CD14-positive monocyte (primary cell): Measurements from ENCODE around the gene F10. TPM values are rescaled to one million over a fixed set of nuclear protein-coding genes. Genes with fewer than 3 reads are reported as not detected.

Experiments
- DNase-seq, 3 donors: peaks; one replicate each; pipeline ENCODE4 v3.0.0-alpha.2; 2011 to 2022
- H2AFZ ChIP-seq: 2 replicates; pipeline ENCODE4 v1.6.0; 2012; ENCODE audit warnings: mild to moderate bottlenecking, low read depth, low read length, inconsistent platforms; ENCODE audit not compliant: insufficient read depth, poor library complexity, severe bottlenecking
- H3K27ac ChIP-seq, 2 donors: 1 replicate in 1 of 2; 2 replicates in 1 of 2; pipeline ENCODE4 v1.5.1; 2012 to 2013; ENCODE audit warnings: low read length in 2 of 2, control low read depth in 1 of 2, inconsistent platforms in 1 of 2, low read depth in 1 of 2, mild to moderate bottlenecking in 1 of 2
- H3K27me3 ChIP-seq, 2 donors: one replicate each; pipeline versions ENCODE4 v1.6.0 to v1.6.1; 2011 to 2013; ENCODE audit warnings: low read length in 2 of 2; ENCODE audit not compliant: control insufficient read depth in 2 of 2, insufficient read depth in 2 of 2
- H3K36me3 ChIP-seq, 2 donors: replicated peaks in 1 of 2; 1 replicate in 1 of 2; 2 replicates in 1 of 2; pipeline versions ENCODE4 v1.5.1 to v1.6.1; 2012 to 2013; ENCODE audit warnings: low read length in 2 of 2, control low read depth in 1 of 2, inconsistent platforms in 1 of 2, mild to moderate bottlenecking in 1 of 2; ENCODE audit not compliant: insufficient read depth in 2 of 2, control insufficient read depth in 1 of 2
- H3K4me1 ChIP-seq, 2 donors: 1 replicate in 1 of 2; 2 replicates in 1 of 2; pipeline versions ENCODE4 v1.5.1 to v1.6.1; 2012 to 2013; ENCODE audit warnings: low read length in 2 of 2, control low read depth in 1 of 2, inconsistent platforms in 1 of 2, mild to moderate bottlenecking in 1 of 2, moderate library complexity in 1 of 2; ENCODE audit not compliant: insufficient read depth in 2 of 2, control insufficient read depth in 1 of 2
- H3K4me2 ChIP-seq: replicated peaks from 2 replicates; pipeline ENCODE3; 2012; ENCODE audit warnings: low read length, moderate library complexity, mild to moderate bottlenecking; ENCODE audit not compliant: poor library complexity, severe bottlenecking; ENCODE audit errors: extremely low read depth
- H3K4me3 ChIP-seq, 3 experiments: fragments of 200-600 bp in 1 of 3; sonication (generic) in 1 of 3; replicated peaks in 1 of 3; 1 replicate in 2 of 3; 2 replicates in 1 of 3; pipeline ENCODE4 v1.5.1; 2011 to 2013; ENCODE audit warnings: low read length in 3 of 3, mild to moderate bottlenecking in 3 of 3, control low read depth in 2 of 3, low read depth in 2 of 3, inconsistent platforms in 1 of 3, moderate library complexity in 1 of 3
- H3K79me2 ChIP-seq: 2 replicates; pipeline ENCODE4 v1.6.0; 2012; ENCODE audit warnings: mild to moderate bottlenecking, control low read depth, inconsistent platforms, low read length, moderate library complexity; ENCODE audit not compliant: insufficient read depth
- H3K9ac ChIP-seq: 2 replicates; pipeline ENCODE4 v1.6.0; 2017; ENCODE audit warnings: low read length, mild to moderate bottlenecking; ENCODE audit not compliant: insufficient read depth, poor library complexity, severe bottlenecking
- H3K9me3 ChIP-seq, 2 donors: replicated peaks in 1 of 2; 1 replicate in 1 of 2; 2 replicates in 1 of 2; pipeline versions ENCODE4 v1.5.1 to v1.6.1; 2012 to 2013; ENCODE audit warnings: low read length in 2 of 2, control low read depth in 1 of 2; ENCODE audit not compliant: control insufficient read depth in 1 of 2, insufficient read depth in 1 of 2
- H4K20me1 ChIP-seq: 2 replicates; pipeline ENCODE4 v1.6.0; 2012; ENCODE audit warnings: mild to moderate bottlenecking, low read length, control low read depth, moderate library complexity; ENCODE audit not compliant: insufficient read depth
- H3K27ac Mint-ChIP-seq, 7 donors: one replicate each; pipeline ENCODE4 v1.8.0; 2020; ENCODE audit warnings: mild to moderate bottlenecking in 7 of 7, mixed read lengths in 7 of 7, moderate library complexity in 6 of 7, inconsistent platforms in 2 of 7
- H3K27me3 Mint-ChIP-seq, 3 donors: one replicate each; pipeline ENCODE4 v1.8.0; 2021 to 2022; ENCODE audit warnings: low read depth in 3 of 3, mild to moderate bottlenecking in 3 of 3, mixed read lengths in 3 of 3, moderate library complexity in 3 of 3, inconsistent platforms in 1 of 3
- H3K36me3 Mint-ChIP-seq, 2 donors: one replicate each; pipeline ENCODE4 v1.8.0; 2020; ENCODE audit warnings: mixed read lengths in 2 of 2, inconsistent platforms in 1 of 2, mild to moderate bottlenecking in 1 of 2
- H3K4me1 Mint-ChIP-seq: one replicate; pipeline ENCODE4 v1.8.0; 2020; ENCODE audit warnings: mild to moderate bottlenecking, mixed read lengths
- H3K4me3 Mint-ChIP-seq, 2 donors: one replicate each; pipeline ENCODE4 v1.8.0; 2020; ENCODE audit warnings: mild to moderate bottlenecking in 2 of 2, mixed read lengths in 2 of 2, moderate library complexity in 1 of 2
- H3K9me3 Mint-ChIP-seq, 7 donors: one replicate each; pipeline ENCODE4 v1.8.0; 2020 to 2022; ENCODE audit warnings: mixed read lengths in 7 of 7, mild to moderate bottlenecking in 6 of 7, moderate library complexity in 6 of 7, inconsistent platforms in 2 of 7
- WGBS: methylation state at CpG from one replicate; pipeline ENCODE4 v1.1.5; 2013; ENCODE audit warnings: missing lambda C conversion rate; ENCODE audit not compliant: insufficient coverage; 5-methylcytosine and 5-hydroxymethylcytosine counted together
- intact Hi-C, 2 donors: fragments of 100-400 bp; cut with micrococcal nuclease; formaldehyde crosslinking; loops; one replicate each; pipeline versions ENCODE4 v1.15.0 to v1.15.1; 2023
- polyA plus RNA-seq, 3 donors: library from polyadenylated mRNA; depleted of rRNA in 1 of 3; unstranded in 2 of 3; stranded (reverse) in 1 of 3; fragments of 300-500 nt in 2 of 3; fragments of >200 nt in 1 of 3; fragmentation: Illumina TruSeq in 2 of 3; gene quantifications; 1 replicate in 2 of 3; 2 replicates in 1 of 3; pipeline ENCODE4 v1.2.3, GENCODE V29; 2012 to 2021
- TF ChIP-seq, protein P1 (sequence below): fragments of 200-600 bp; IDR thresholded peaks from one replicate; pipeline ENCODE4 v1.8.0; 2022; ENCODE audit warnings: antibody characterized with exemption, mild to moderate bottlenecking

Gene F10
- polyA plus RNA-seq, 3 donors, result not detected

DNA sequence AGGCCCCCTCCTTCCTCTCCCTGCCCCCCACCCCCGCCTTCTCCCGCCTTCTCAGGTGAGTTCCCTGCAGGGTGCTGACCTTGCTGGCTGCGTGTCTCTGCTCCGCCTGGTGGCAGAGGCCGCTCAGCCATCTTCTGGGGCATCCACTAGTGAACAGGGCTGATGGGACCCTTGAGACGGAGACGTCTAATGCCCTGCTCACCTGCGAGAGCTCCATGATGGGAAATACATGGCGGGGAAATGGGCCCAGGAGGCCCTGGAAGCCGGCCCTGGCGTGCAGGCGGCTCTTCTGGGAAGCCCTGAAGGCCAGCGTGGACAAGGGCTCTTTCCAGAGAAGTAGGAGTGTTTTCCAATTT is 32.2 kb upstream of the F10 start:
- Histone ChIP-seq H4K20me1 (no peaks in the 10 kb centered on the region), H3K79me2 (no peaks in the 10 kb centered on the region), H3K4me2 (no peak overlapping the region), H3K4me3 (no peak overlapping the region), H3K9me3 (no peaks in the 10 kb centered on the region), H3K36me3 (no peaks in the 10 kb centered on the region), H2AFZ (no peak overlapping the region), H3K27ac (no peak overlapping the region), H3K4me1 (no peaks in the 10 kb centered on the region), H3K27me3 (no peaks in the 10 kb centered on the region), H3K9ac (no peak overlapping the region)
- Mint-ChIP-seq H3K27ac (no peak overlapping the region), H3K9me3 (peaks cover 0 to 2% (median 0%) of the 10 kb centered on the region in 7 donors), H3K4me1 (no peaks in the 10 kb centered on the region), H3K27me3 (peaks cover 0 to 4% (median 0%) of the 10 kb centered on the region in 3 donors), H3K4me3 (no peak overlapping the region), H3K36me3 (no peaks in the 10 kb centered on the region)
- TF ChIP-seq, protein P1, sequence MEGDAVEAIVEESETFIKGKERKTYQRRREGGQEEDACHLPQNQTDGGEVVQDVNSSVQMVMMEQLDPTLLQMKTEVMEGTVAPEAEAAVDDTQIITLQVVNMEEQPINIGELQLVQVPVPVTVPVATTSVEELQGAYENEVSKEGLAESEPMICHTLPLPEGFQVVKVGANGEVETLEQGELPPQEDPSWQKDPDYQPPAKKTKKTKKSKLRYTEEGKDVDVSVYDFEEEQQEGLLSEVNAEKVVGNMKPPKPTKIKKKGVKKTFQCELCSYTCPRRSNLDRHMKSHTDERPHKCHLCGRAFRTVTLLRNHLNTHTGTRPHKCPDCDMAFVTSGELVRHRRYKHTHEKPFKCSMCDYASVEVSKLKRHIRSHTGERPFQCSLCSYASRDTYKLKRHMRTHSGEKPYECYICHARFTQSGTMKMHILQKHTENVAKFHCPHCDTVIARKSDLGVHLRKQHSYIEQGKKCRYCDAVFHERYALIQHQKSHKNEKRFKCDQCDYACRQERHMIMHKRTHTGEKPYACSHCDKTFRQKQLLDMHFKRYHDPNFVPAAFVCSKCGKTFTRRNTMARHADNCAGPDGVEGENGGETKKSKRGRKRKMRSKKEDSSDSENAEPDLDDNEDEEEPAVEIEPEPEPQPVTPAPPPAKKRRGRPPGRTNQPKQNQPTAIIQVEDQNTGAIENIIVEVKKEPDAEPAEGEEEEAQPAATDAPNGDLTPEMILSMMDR, result no peak
- intact Hi-C loops, result no loop called here
- DNase-seq, result no peak
- WGBS, result 97% methylated on average over 8 of the region's 13 CpGs

DNA sequence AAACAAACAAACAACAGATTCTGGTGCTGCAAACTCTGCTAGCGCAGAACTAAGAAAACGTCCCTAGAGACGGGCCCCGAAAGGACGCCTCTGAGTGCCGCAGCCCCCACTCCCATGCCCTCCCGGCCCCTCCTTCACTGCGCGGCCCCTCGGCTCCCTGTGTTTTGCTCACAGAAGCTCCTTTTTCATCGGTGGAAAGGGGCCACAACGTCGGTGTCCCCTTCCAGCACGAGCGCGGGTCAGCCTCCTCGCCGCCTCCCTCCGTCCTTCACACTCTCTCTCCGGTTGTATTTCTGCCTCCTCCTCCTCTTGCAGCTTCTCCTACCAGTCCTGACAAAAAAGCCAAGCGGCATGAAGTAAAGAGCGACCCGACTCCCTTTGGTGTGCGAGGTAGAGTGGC is 31.8 kb upstream of the F10 start:
- Histone ChIP-seq H3K27me3 (no peaks in the 10 kb centered on the region), H2AFZ (no peak overlapping the region), H4K20me1 (no peaks in the 10 kb centered on the region), H3K9ac (no peak overlapping the region), H3K4me2 (no peak overlapping the region), H3K9me3 (no peaks in the 10 kb centered on the region), H3K36me3 (no peaks in the 10 kb centered on the region), H3K4me1 (no peaks in the 10 kb centered on the region), H3K27ac (no peak overlapping the region), H3K79me2 (no peaks in the 10 kb centered on the region), H3K4me3 (no peak overlapping the region)
- Mint-ChIP-seq H3K9me3 (peaks cover 0 to 2% (median 0%) of the 10 kb centered on the region in 7 donors), H3K27ac (no peak overlapping the region), H3K36me3 (no peaks in the 10 kb centered on the region), H3K4me3 (no peak overlapping the region), H3K4me1 (no peaks in the 10 kb centered on the region), H3K27me3 (peaks cover 0 to 4% (median 0%) of the 10 kb centered on the region in 3 donors)
- intact Hi-C loops, result no loop called here
- 97% methylated on average over 24 of the region's 24 CpGs for WGBS
- TF ChIP-seq, protein P1, result no peak
- DNase-seq, result no peak
